Small intestine (tissue), 7 donors: ENCODE results near the gene CNOT6. TPM values are rescaled to one million over a fixed set of nuclear protein-coding genes. Genes with fewer than 3 reads are reported as not detected.

Source experiments
- DNase-seq, 2 donors: peaks; one replicate each; pipeline versions ENCODE4 v3.0.0 to v3.0.0-alpha.2; 2013
- FAIRE-seq: peaks from 2 replicates; lab custom pipeline; 2012; peaks lifted over from hg19 to GRCh38; lab: Jason Lieb, UNC
- H3K27ac ChIP-seq, 3 donors: one replicate each; pipeline ENCODE4 v1.5.1; 2013; ENCODE audit warnings: low read length in 2 of 3, mild to moderate bottlenecking in 2 of 3, control low read depth in 1 of 3, inconsistent platforms in 1 of 3, low read depth in 1 of 3, moderate library complexity in 1 of 3
- H3K27me3 ChIP-seq, 3 donors: one replicate each; pipeline ENCODE4 v1.6.1; 2013; ENCODE audit warnings: low read length in 3 of 3, inconsistent platforms in 1 of 3; ENCODE audit not compliant: control insufficient read depth in 3 of 3, insufficient read depth in 3 of 3
- H3K36me3 ChIP-seq, 3 donors: one replicate each; pipeline ENCODE4 v1.6.1; 2013; ENCODE audit warnings: low read length in 3 of 3, inconsistent platforms in 1 of 3, low read depth in 1 of 3, mild to moderate bottlenecking in 1 of 3, moderate library complexity in 1 of 3; ENCODE audit not compliant: control insufficient read depth in 3 of 3, insufficient read depth in 2 of 3
- H3K4me1 ChIP-seq, 3 donors: one replicate each; pipeline ENCODE4 v1.6.1; 2013; ENCODE audit warnings: low read length in 2 of 3, inconsistent platforms in 1 of 3, low read depth in 1 of 3, mild to moderate bottlenecking in 1 of 3, moderate library complexity in 1 of 3; ENCODE audit not compliant: control insufficient read depth in 3 of 3, insufficient read depth in 2 of 3
- H3K4me3 ChIP-seq, 3 donors: one replicate each; pipeline ENCODE4 v1.5.1; 2013; ENCODE audit warnings: low read length in 3 of 3, control low read depth in 1 of 3, inconsistent platforms in 1 of 3, low read depth in 1 of 3, mild to moderate bottlenecking in 1 of 3, moderate library complexity in 1 of 3
- H3K9me3 ChIP-seq, 2 donors: one replicate each; pipeline ENCODE4 v1.6.1; 2013; ENCODE audit warnings: low read depth in 1 of 2, low read length in 1 of 2; ENCODE audit not compliant: control insufficient read depth in 2 of 2, insufficient read depth in 1 of 2
- WGBS, 3 donors: extraction: QIAGEN DNeasy Blood & Tissue Kit; methylation state at CpG; one replicate each; pipeline ENCODE4 v1.1.7; 2013; 5-methylcytosine and 5-hydroxymethylcytosine counted together
- polyA plus RNA-seq, 4 donors: library from polyadenylated mRNA; stranded (reverse) in 3 of 4; unstranded in 1 of 4; fragments of 200-250 nt in 3 of 4; fragments of 120-200 nt in 1 of 4; gene quantifications; one replicate each; pipeline versions ENCODE4 v1.2.1 to v1.2.3, GENCODE V29; 2013
- donor health status: healthy with polysubstance abuse.
- donor health status: control.
- donor health status: control.
- donor health status: Bipolar disorder and iron deficiency.
- donor health status: healthy.

CNOT6 gene
- polyA plus RNA-seq, 4 donors: 9.5 to 30.7 (median 14.5) TPM

DNA sequence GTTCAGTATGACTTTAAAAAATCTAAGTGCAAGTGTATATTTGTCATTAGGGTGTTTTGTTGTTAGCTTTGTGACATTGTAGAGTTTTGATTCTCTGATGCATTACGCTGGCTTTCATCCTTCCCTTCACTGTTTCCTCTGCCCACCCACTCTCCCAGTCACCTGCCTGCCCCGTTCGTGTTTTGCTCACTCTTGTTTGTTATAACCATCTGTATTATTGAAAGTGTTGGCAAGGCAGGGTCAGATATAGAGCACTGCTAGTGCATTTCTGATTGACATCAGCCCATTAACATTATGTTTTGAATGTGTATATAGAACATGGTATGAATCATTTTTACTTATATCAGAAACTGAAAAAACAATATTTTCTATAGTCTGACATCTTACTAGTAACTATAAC lies 69.8 kb downstream of the CNOT6 start:
- Histone ChIP-seq H3K27me3 (no peaks in the 10 kb centered on the region), H3K36me3 (peaks cover 4 to 16% (median 12%) of the 10 kb centered on the region in 3 donors), H3K27ac (no peak overlapping the region), H3K4me1 (no peaks in the 10 kb centered on the region), H3K9me3 (no peaks in the 10 kb centered on the region), H3K4me3 (no peak overlapping the region)
- DNase-seq (no peak), FAIRE-seq (no peak)
- 80 to 88% (median 80%) methylated on average over 3 of the region's 3 CpGs for WGBS, 3 donors

DNA sequence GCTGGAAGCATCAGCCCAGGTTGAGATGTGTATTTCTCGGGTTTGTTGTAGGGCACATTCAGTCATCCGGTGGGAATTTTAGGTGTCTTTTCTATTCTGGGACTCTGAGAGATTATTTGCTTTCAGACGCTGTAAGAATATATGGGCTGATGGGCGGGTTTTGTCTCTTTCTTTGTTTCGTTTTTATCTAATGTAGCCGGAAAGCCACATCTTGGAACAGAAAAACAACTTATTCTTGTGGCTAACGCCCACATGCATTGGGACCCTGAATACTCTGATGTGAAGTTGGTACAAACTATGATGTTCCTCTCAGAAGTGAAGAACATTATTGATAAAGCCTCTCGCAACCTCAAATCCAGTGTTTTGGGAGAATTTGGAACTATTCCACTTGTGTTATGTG lies 74.7 kb downstream of the CNOT6 start:
- DNase-seq: no peak
- no peaks in the 10 kb centered on the region for H3K4me1 ChIP-seq
- H3K36me3 ChIP-seq: peaks cover 8 to 28% (median 19%) of the 10 kb centered on the region in 3 donors
- H3K27ac ChIP-seq: no peak overlapping the region
- H3K27me3 ChIP-seq: no peaks in the 10 kb centered on the region
- no peak overlapping the region for H3K4me3 ChIP-seq
- WGBS, 3 donors: 75 to 81% (median 80%) methylated on average over 8 of the region's 8 CpGs
- no peaks in the 10 kb centered on the region for H3K9me3 ChIP-seq
- no peak for FAIRE-seq

DNA sequence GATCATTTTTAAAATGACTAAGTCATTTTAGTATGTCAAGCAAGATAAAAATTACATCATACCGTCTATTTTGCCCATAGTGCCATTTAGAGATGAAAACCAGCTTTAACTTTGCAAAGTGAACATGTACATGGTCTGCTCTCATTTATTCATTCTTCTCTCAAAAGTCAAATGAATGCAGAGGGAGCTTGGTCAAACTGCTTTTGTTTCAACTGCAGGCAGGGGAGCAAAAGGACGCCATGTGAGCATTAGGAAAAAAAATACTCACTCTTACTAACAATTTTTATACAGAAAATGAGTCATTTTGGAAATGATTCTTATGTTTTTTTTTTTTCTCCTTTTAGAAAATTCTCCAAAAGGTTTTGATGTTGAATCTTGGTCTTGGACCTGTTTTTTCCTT lies 81.4 kb downstream of the CNOT6 start:
- WGBS, 3 donors: 81 to 94% (median 82%) methylated on average over 2 of the region's 2 CpGs
- peaks cover 9 to 22% (median 14%) of the 10 kb centered on the region in 3 donors for H3K36me3 ChIP-seq

DNA sequence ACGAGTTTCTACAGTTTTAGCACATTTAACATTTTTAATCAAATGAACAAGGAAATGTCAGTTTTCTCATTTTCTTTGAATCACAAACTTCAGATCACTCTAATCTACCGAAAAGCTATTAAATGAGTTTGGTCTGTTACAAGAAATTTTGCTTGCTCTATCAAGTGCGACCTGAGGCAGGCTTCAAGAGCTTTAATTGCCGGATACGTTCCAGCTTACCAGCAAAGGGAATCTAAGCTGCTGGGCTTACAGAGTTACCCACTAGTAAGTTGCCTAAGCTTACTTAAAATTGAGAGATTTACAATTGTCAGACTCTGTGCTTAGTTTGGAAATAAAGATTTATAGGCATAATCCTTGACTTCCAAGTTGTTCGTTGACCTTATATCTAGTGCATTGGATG lies 86.5 kb downstream of the CNOT6 start:
- FAIRE-seq (no peak), DNase-seq (no peak)
- peaks cover 0 to 4% of the 10 kb centered on the region in 2 donors for H3K9me3 ChIP-seq
- H3K27me3 ChIP-seq: no peaks in the 10 kb centered on the region
- peaks cover 0 to 5% (median 3%) of the 10 kb centered on the region in 3 donors for H3K36me3 ChIP-seq
- H3K4me3 ChIP-seq: no peak overlapping the region
- WGBS, 3 donors: 83 to 91% (median 90%) methylated on average over 6 of the region's 6 CpGs
- H3K4me1 ChIP-seq: no peaks in the 10 kb centered on the region
- H3K27ac ChIP-seq: no peak overlapping the region

More for the DNA sequence above, 81.4 kb downstream of the CNOT6 start:
- no peak overlapping the region for H3K4me3 ChIP-seq
- FAIRE-seq: no peak
- no peak for DNase-seq
- no peaks in the 10 kb centered on the region for H3K27me3 ChIP-seq
- H3K27ac ChIP-seq: no peak overlapping the region
- H3K9me3 ChIP-seq: no peaks in the 10 kb centered on the region
- H3K4me1 ChIP-seq: no peaks in the 10 kb centered on the region

DNA sequence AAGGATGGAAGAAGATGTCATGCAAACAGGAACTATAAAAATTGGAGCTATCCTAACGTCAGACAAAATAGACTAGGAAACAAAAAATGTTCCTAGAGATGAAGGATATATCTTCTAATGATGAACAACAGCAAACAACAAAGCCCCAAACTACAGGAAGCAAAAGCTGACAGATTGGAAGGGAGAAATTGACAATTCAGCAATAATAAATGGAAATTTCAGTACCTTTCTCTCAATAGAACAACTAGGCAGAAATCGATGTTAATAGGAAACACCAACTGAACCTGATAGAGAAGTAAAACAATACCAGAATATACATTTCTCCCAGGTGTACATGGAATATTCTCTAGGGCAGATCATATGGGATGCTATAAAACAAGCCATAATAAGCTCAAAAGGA lies 89.6 kb downstream of the CNOT6 start:
- DNase-seq (no peak), FAIRE-seq (no peak)
- no peak overlapping the region for H3K4me3 ChIP-seq
- no peak overlapping the region for H3K27ac ChIP-seq
- 62 to 82% (median 70%) methylated on average over 2 of the region's 2 CpGs for WGBS, 3 donors
- peaks cover 0 to 4% of the 10 kb centered on the region in 2 donors for H3K9me3 ChIP-seq
- no peaks in the 10 kb centered on the region for H3K4me1 ChIP-seq
- H3K27me3 ChIP-seq: peaks cover 0 to 9% (median 6%) of the 10 kb centered on the region in 3 donors
- H3K36me3 ChIP-seq: peaks cover 0 to 5% (median 0%) of the 10 kb centered on the region in 3 donors

DNA sequence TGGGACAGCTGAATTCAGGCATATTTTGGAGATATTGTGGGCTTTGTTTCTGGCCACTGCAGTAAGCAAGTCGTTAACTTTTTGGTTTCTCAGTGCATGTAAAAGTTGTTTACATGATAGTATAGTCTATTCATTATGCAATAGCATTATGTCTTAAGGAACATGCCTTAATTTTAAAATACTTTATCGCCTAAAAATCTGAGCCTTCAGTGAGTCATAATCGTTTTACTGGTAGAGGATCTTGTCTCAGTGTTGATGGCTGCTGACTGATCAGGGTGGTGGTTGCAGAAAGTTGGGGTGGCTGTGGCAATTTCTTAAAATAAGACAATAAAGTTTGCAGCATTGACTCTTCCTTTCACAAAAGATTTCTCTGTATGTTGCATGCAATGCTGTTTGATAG lies 92.0 kb downstream of the CNOT6 start:
- DNase-seq (no peak), FAIRE-seq (no peak)
- Histone ChIP-seq H3K4me1 (no peaks in the 10 kb centered on the region), H3K36me3 (no peaks in the 10 kb centered on the region), H3K9me3 (peaks cover 0 to 4% of the 10 kb centered on the region in 2 donors), H3K4me3 (no peak overlapping the region), H3K27ac (no peak overlapping the region), H3K27me3 (peaks cover 13 to 26% (median 18%) of the 10 kb centered on the region in 3 donors)
- 83 to 86% (median 86%) methylated on average over 3 of the region's 3 CpGs for WGBS, 3 donors

DNA sequence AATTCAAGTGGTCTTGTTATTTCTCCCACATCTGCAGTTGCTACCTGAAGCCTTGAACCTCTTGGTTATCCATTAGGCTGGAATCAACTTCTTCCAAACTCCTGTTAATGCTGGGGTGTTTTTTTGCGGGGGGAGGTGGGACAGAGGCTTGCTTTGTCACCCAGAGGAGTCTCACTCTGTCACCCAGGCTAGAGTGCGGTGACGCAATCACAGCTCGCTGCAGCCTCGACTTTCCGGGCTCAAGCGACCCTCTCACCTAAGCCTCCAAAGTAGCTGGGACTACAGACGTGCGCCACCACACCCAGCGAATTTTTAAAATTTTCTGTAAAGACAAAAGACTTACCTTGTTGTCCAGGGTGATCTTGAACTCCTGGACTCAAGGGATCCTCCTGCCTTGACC lies 92.7 kb downstream of the CNOT6 start:
- Histone ChIP-seq H3K27me3 (peaks cover 17 to 31% (median 18%) of the 10 kb centered on the region in 3 donors), H3K9me3 (peaks cover 0 to 4% of the 10 kb centered on the region in 2 donors), H3K27ac (no peak overlapping the region), H3K4me1 (no peaks in the 10 kb centered on the region), H3K36me3 (no peaks in the 10 kb centered on the region), H3K4me3 (no peak overlapping the region)
- 84 to 93% (median 92%) methylated on average over 10 of the region's 10 CpGs for WGBS, 3 donors
- DNase-seq (no peak), FAIRE-seq (no peak)

DNA sequence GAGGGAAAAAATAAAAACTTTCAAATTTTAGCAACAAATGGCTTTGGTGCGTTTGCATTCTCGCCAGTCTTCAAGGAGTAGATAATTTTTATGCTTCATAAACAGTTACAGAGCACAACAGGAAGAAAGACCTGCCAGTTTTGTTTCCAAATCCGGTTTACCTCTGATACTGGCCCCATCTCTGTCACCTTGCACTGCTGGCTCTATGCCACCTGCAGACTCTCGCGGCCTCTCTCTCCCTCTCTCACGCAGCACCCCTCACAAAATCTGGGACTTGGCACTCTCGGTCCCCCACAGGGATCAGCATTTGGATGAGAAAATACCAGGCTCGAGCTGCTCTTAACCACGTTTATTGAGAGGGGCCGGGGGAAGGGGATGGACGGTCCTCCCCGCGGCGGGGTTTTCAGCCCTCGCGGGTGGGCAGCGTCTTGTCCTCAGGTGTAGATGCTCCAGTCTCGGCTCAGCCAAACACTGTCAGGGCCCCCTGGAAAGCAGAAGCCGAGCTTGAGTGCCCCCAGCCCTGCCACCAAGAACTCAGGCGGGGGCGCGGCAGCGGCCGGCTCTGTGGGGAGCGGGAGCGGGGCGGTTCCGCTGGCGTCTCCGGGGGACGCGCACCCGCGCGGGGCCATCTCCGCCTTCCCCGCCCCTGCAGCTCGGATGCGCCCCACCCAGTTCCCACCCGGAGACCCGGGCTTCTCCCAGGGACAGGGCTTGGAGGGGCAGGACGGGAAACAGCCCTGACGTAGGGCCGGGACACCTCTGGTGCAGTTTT lies 95.8 kb downstream of the CNOT6 start:
- Histone ChIP-seq H3K36me3 (no peaks in the 10 kb centered on the region), H3K27ac (no peak overlapping the region), H3K9me3 (no peaks in the 10 kb centered on the region), H3K27me3 (peaks cover 17 to 47% (median 20%) of the 10 kb centered on the region in 3 donors), H3K4me1 (no peaks in the 10 kb centered on the region), H3K4me3 (no peak overlapping the region)
- DNase-seq: no peak
- no peak for FAIRE-seq
- 4 to 7% (median 4%) methylated on average over 40 to 44 of the region's 44 CpGs for WGBS, 3 donors
